ENCODE data around the gene MRPL47. TPM values are rescaled to one million over a fixed set of nuclear protein-coding genes. Genes with fewer than 3 reads are reported as not detected.
A peak's percentile ranks its signal among the peaks of the same experiment; 100 is the strongest.

MRPL47 gene
- total RNA-seq (2016; rRNA removed; fragmentation: Illumina TruSeq; extraction: Trizol) (83.8 and 120 TPM in 2 replicates), polyA plus RNA-seq (2011; rRNA removed) (27.9 and 36.1 TPM in 2 replicates), polyA minus RNA-seq (2011; rRNA and poly(A)+ RNA removed; ENCODE audit: low replicate concordance) (8.7 and 22.5 TPM in 2 replicates), Bru-seq, nascent RNA (percentile 85 among the genes with signal in this experiment), BruChase-seq, experiment 1, labeled RNA remaining after a 6-hour chase (percentile 76 among the genes with signal in this experiment), BruChase-seq, experiment 2, labeled RNA remaining after a 2-hour chase (percentile 70 among the genes with signal in this experiment)
- 32.8 and 34.3 TPM in 2 replicates for total RNA-seq (2016; cell fraction: cytosol; rRNA removed; fragmentation: Illumina TruSeq; extraction: Trizol; ENCODE audit: low read depth)
- total RNA-seq (2016; cell fraction: insoluble cytoplasmic fraction; rRNA removed; fragmentation: Illumina TruSeq; extraction: Trizol): 77.3 and 132 TPM in 2 replicates
- total RNA-seq (2016; cell fraction: membrane; rRNA removed; fragmentation: Illumina TruSeq; extraction: Trizol): 32.7 and 38.5 TPM in 2 replicates
- total RNA-seq (2016; cell fraction: nucleus; rRNA removed; fragmentation: Illumina TruSeq; extraction: Trizol): 29.4 and 31.7 TPM in 2 replicates
- 16.1 and 24.9 TPM in 2 replicates for polyA plus RNA-seq (2011; cell fraction: cytosol; rRNA removed)
- polyA plus RNA-seq (2011; cell fraction: nucleus; rRNA removed): 6.3 and 6.9 TPM in 2 replicates
- polyA plus RNA-seq (2012): 31.6 and 41.5 TPM in 2 replicates
- 37.9 and 39.7 TPM in 2 replicates for polyA plus RNA-seq (2016; cell fraction: cytosol; fragmentation: Illumina TruSeq; extraction: Trizol; ENCODE audit: low read depth)
- polyA plus RNA-seq (2016; cell fraction: insoluble cytoplasmic fraction; fragmentation: Illumina TruSeq; extraction: Trizol; ENCODE audit: low read depth): 137 and 147 TPM in 2 replicates
- 34.8 and 37.3 TPM in 2 replicates for polyA plus RNA-seq (2016; cell fraction: membrane; fragmentation: Illumina TruSeq; extraction: Trizol; ENCODE audit: low read depth)
- polyA plus RNA-seq (2016; cell fraction: nucleus; fragmentation: Illumina TruSeq; extraction: Trizol; ENCODE audit: insufficient read depth, low read depth): 51.7 and 59.5 TPM in 2 replicates
- 14.0 and 14.8 TPM in 2 replicates for polyA minus RNA-seq (2011; cell fraction: cytosol; rRNA and poly(A)+ RNA removed)
- 15.8 and 20.0 TPM in 2 replicates for polyA minus RNA-seq (2011; cell fraction: nucleus; rRNA and poly(A)+ RNA removed)
- long read RNA-seq, experiment 1, transcript MRPL47-203 (7 exons, 1,370 nt): major isoform, 77 of 91 reads
- long read RNA-seq, experiment 1, partial matches to known transcripts: 7 of 91 reads
- long read RNA-seq, experiment 1, other reads (novel, unspliced or antisense): 2 of 91 reads
- long read RNA-seq, experiment 2, transcript MRPL47-203 (7 exons, 1,370 nt): major isoform, 77 of 118 reads
- long read RNA-seq, experiment 2, partial matches to known transcripts: 15 of 118 reads
- long read RNA-seq, experiment 2, other reads (novel, unspliced or antisense): 23 of 118 reads

DNA sequence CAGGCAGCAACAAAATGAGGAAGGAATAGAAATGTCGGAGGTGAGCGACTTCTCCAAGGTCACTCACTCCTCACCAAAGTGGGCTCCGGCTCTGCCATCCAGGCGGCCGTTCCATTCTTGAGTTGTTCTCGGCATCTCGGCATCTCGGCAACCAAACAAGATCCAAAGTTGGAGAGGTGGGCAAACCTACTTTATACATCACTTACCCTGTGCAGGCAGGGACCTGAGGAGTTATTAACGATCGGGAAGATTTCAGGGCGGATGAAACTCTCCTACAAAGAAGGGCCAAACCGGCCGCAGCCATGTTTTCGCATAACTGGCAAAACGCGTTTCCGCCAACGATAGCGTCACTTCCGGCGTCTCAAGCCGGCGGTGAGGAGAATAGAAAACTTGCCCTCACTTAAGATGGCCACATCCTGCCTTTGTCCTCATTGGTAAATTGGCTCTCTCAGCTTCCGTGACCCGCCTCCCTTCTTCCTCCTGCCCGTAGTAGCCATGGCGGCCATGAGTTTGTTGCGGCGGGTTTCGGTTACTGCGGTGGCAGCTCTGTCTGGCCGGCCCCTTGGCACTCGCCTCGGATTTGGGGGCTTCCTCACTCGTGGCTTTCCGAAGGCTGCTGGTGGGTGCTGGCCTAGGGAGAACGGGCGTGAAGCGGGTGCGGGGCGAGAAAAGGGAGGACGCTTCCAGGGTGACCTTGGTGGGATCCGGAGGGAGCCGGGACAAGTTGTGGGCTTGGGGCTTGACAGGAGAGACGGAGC is at the start of gene MRPL47, which contains the start of gene NDUFB5:
Gene MRPL47 (minus strand): TSS at position 318 of the 758 bp plus-strand sequence. CDS start 14 bp downstream, at position 304.
Gene NDUFB5 (plus strand): TSS at position 474 of the 758 bp plus-strand sequence. CDS start 22 bp downstream, at position 496.
- no TSS peak for BruUV-seq (replicated peaks)
- Histone ChIP-seq H3K4me2 (ENCODE audit: low read depth, low read length) (peak within 1 kb of the TSS; percentile 68), H3K27ac (ENCODE audit: extremely low read length, insufficient read depth, low read length) (peak within 1 kb of the TSS; percentile 86), H4K20me1 (ENCODE audit: insufficient read depth, low read length) (no peaks in the 10 kb centered on the region), H3K36me3 (replicated peaks in 1 of 2; ENCODE audit: control insufficient read depth in 1 of 2, insufficient read depth in 2 of 2, low read length in 2 of 2) (peaks cover 1 to 26% of the 10 kb centered on the region in 2 experiments; a peak in 4 of 5 replicates), H3K9ac (ENCODE audit: insufficient read depth, low read depth, low read length) (peak within 1 kb of the TSS; percentile 95), H3K27me3 (ENCODE audit: control insufficient read depth in 1 of 2, insufficient read depth in 2 of 2, low read length in 2 of 2) (no peaks in the 10 kb centered on the region; a peak in 1 of 5 replicates), H2AFZ (ENCODE audit: low read length) (peak within 1 kb of the TSS; percentile 39), H3K79me2 (ENCODE audit: insufficient read depth, low read length) (peaks cover 39% of the 10 kb centered on the region), H3K9me3 (ENCODE audit: low read length) (no peaks in the 10 kb centered on the region), H3K4me3 (replicated peaks in 1 of 3; ENCODE audit: insufficient read depth in 1 of 3, low read depth in 2 of 3, low read length in 3 of 3) (peak within 1 kb of the TSS; percentile 90 to 95 (median 91)), H3K4me1 (ENCODE audit: insufficient read depth, low read length) (peaks cover 18% of the 10 kb centered on the region)
- peak; percentile 100 for ATAC-seq
- FAIRE-seq: peak; percentile 98
- WGBS (ENCODE audit: low lambda C conversion rate): under 1% methylated on average over 33 of the region's 45 CpGs
- intact Hi-C loops (cut with micrococcal nuclease; ENCODE audit: unreplicated experiment) (loop anchor here (2.0 kb wide), 2 partner anchors 40 to 42 kb away; partner anchors contain the start of gene ACTL6A), in situ Hi-C loops (cut with HindIII; ENCODE audit: extremely low pct_ligation_motif_present, low pct_unique_long_range_greater_than_20kb) (no loop called here)
- ChIA-PET POLR2A (interaction anchor here (0.6 to 1.4 kb wide), 11 partner anchors 10 to 1308 kb away, joined by 3 to 22 read pairs (median 4); partner anchors contain the start of genes ACTL6A, FXR1, TTC14 and USP13), CTCF (ENCODE audit: low intra/inter-chr PET ratio, low total read pairs) (no interaction called here)
- peak; percentile 95 for DNase-seq (ENCODE audit: low spot score)
- TF ChIP-seq ZNF710 (CRISPR knock-in tag; IDR thresholded peaks at IDR 0.05; ENCODE audit: borderline replicate concordance) (no peak), SRSF1 (optimal IDR thresholded peaks at IDR 0.05; ENCODE audit: low read depth, low read length) (peak; percentile 93), LCORL (IDR thresholded peaks at IDR 0.05) (no peak), LCORL (CRISPR knock-in tag; IDR thresholded peaks at IDR 0.05) (peak; percentile 62; the same call in 1 of the 2 replicates), DR1 (CRISPR knock-in tag; IDR thresholded peaks at IDR 0.05) (peak; percentile 58; the same call in 1 of the 2 replicates), BRD4 (CRISPR knock-in tag; IDR thresholded peaks at IDR 0.05) (peak; percentile 74; the same call in 1 of the 2 replicates)
- TF ChIP-seq, protein P1, sequence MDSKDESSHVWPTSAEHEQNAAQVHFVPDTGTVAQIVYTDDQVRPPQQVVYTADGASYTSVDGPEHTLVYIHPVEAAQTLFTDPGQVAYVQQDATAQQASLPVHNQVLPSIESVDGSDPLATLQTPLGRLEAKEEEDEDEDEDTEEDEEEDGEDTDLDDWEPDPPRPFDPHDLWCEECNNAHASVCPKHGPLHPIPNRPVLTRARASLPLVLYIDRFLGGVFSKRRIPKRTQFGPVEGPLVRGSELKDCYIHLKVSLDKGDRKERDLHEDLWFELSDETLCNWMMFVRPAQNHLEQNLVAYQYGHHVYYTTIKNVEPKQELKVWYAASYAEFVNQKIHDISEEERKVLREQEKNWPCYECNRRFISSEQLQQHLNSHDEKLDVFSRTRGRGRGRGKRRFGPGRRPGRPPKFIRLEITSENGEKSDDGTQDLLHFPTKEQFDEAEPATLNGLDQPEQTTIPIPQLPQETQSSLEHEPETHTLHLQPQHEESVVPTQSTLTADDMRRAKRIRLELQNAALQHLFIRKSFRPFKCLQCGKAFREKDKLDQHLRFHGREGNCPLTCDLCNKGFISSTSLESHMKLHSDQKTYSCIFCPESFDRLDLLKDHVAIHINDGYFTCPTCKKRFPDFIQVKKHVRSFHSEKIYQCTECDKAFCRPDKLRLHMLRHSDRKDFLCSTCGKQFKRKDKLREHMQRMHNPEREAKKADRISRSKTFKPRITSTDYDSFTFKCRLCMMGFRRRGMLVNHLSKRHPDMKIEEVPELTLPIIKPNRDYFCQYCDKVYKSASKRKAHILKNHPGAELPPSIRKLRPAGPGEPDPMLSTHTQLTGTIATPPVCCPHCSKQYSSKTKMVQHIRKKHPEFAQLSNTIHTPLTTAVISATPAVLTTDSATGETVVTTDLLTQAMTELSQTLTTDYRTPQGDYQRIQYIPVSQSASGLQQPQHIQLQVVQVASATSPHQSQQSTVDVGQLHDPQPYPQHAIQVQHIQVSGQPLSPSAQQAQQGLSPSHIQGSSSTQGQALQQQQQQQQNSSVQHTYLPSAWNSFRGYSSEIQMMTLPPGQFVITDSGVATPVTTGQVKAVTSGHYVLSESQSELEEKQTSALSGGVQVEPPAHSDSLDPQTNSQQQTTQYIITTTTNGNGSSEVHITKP (CRISPR knock-in tag; IDR thresholded peaks at IDR 0.05; ENCODE audit: low read depth): no peak
